ENCODE measurements around the gene HOXB9.

GRCh38 chr17:48588074-48588415, 38.1 kb downstream of the HOXB9 start:
- TF ChIP-seq CTCF (IDR thresholded peaks at IDR 0.05; ENCODE audit: poor library complexity) (no peak), EZH2 (IDR thresholded peaks at IDR 0.05; ENCODE audit: borderline replicate concordance) (no peak)

All from hepatocyte (in vitro differentiated cells).